Muscle layer of colon (tissue), 2 donors: Measurements from ENCODE around the gene UGT2A3.

Experiments
- H3K27ac ChIP-seq: one replicate; pipeline ENCODE4 v1.7.0; 2013; ENCODE audit warnings: low read depth, mild to moderate bottlenecking, low read length, moderate library complexity
- H3K27me3 ChIP-seq, 2 donors: one replicate each; pipeline ENCODE4 v1.7.0; 2013; ENCODE audit warnings: low read length in 2 of 2, mild to moderate bottlenecking in 2 of 2; ENCODE audit not compliant: insufficient read depth in 2 of 2, control insufficient read depth in 1 of 2
- H3K36me3 ChIP-seq: one replicate; pipeline ENCODE4 v1.7.0; 2013; ENCODE audit warnings: mild to moderate bottlenecking, low read length; ENCODE audit not compliant: insufficient read depth
- H3K4me1 ChIP-seq: one replicate; pipeline ENCODE4 v1.7.0; 2013; ENCODE audit warnings: mild to moderate bottlenecking, low read length; ENCODE audit not compliant: insufficient read depth
- H3K4me3 ChIP-seq, 2 donors: one replicate each; pipeline ENCODE4 v1.7.0; 2013; ENCODE audit warnings: low read length in 2 of 2, low read depth in 1 of 2, mild to moderate bottlenecking in 1 of 2, moderate library complexity in 1 of 2
- H3K9ac ChIP-seq: one replicate; pipeline ENCODE4 v1.7.0; 2013; ENCODE audit warnings: low read length
- H3K9me3 ChIP-seq: one replicate; pipeline ENCODE4 v1.7.0; 2013; ENCODE audit warnings: mild to moderate bottlenecking, low read length
- donor health status: abdominal sarcoma.
- donor health status: Adenocarcinoma of cecum.

The UGT2A3 gene

DNA sequence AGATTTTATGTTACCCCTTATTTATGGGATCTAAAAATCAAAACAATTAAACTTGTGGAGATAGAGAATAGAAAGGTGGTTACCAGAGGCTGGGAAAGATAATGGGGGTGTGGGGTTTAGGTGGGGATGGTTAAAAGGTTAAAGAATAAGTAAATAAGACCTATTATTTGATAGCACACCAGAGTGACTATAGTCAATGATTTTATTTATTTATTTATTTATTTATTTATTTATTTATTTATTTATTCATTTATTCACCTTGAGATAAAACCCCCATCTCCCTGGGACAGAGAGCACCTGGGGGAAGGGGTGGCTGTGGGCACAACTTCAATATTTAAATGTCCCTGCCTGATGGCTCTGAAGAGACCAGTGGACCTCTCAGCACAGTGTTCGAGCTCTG lies 66.1 kb downstream of the UGT2A3 start:
- Histone ChIP-seq H3K27me3 (no peaks in the 10 kb centered on the region), H3K9ac (no peak overlapping the region), H3K27ac (no peak overlapping the region), H3K36me3 (no peaks in the 10 kb centered on the region), H3K4me1 (no peaks in the 10 kb centered on the region), H3K4me3 (no peak overlapping the region), H3K9me3 (no peaks in the 10 kb centered on the region)

DNA sequence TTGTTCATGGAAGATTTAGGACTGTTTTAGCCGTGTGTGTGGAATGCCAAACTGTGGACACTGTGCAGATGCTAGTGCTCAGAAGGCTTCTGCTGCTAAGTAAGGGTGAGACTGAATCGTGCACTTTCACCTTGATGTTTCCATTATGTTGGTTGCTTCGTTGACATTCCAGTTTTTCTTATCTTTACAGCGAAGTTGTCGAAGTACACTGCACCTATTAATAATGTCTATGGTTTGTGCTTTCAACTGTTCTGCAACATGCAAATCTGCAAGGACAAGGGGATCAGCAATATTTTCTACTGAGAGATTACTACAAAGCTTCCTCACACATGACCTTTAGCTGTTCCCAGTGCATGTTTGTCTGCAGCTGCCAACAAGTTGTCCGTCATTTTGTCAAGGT lies 67.7 kb downstream of the UGT2A3 start:
- Histone ChIP-seq H3K27me3 (no peaks in the 10 kb centered on the region), H3K36me3 (no peaks in the 10 kb centered on the region), H3K27ac (no peak overlapping the region), H3K9me3 (no peaks in the 10 kb centered on the region), H3K9ac (no peak overlapping the region), H3K4me3 (no peak overlapping the region), H3K4me1 (no peaks in the 10 kb centered on the region)
